ENCODE results near the gene RETREG1. TPM values are rescaled to one million over a fixed set of nuclear protein-coding genes. Genes with fewer than 3 reads are reported as not detected.

The RETREG1 gene
- total and polyA plus RNA-seq, 2 experiments from 2014 or later: 2.3 to 3.6 TPM

GRCh38 chr5:16471387-16471786 lies 145.4 kb downstream of the RETREG1 start (continued):
- TF ChIP-seq POLR2AphosphoS5 (IDR thresholded peaks at IDR 0.05; ENCODE audit: low read depth) (no peak), ZNF114 (CRISPR knock-in tag; IDR thresholded peaks at IDR 0.05) (no peak), NANOG (IDR thresholded peaks at IDR 0.05; ENCODE audit: borderline replicate concordance) (no peak), ETS1 (IDR thresholded peaks at IDR 0.05) (no peak), STAT1 (IDR thresholded peaks at IDR 0.05; ENCODE audit: unreplicated experiment) (no peak), EZH2 (IDR thresholded peaks at IDR 0.05; ENCODE audit: low read depth, unreplicated experiment) (no peak), EZH2phosphoT487 (IDR thresholded peaks at IDR 0.05; ENCODE audit: unreplicated experiment) (no peak)

- H3K79me2 ChIP-seq (replicated peaks; ENCODE audit: insufficient read depth): peaks cover 39% of the 10 kb centered on the region
- H3K4me3 Mint-ChIP-seq: peak overlapping the region; percentile 99
- H3K27ac Mint-ChIP-seq: no peak overlapping the region
- no peaks in the 10 kb centered on the region; the same call in 2 of the 3 replicates for H3K9me3 Mint-ChIP-seq
- H3K36me3 ChIP-seq (ENCODE audit: insufficient read depth): peaks cover 9% of the 10 kb centered on the region; the same call in 1 of the 2 replicates
- H3K27me3 ChIP-seq (ENCODE audit: insufficient read depth): no peaks in the 10 kb centered on the region
- H3K4me3 ChIP-seq: no peak overlapping the region; the same call in 1 of the 2 replicates
- peaks cover 25% of the 10 kb centered on the region for H3K4me1 Mint-ChIP-seq
- H3F3A ChIP-seq (replicated peaks; ENCODE audit: low read depth): no peaks in the 10 kb centered on the region
- H3K27ac ChIP-seq (ENCODE audit: low read depth): no peak overlapping the region
- H3K27me3 Mint-ChIP-seq (ENCODE audit: insufficient read depth, low read depth, poor library complexity): peaks cover 13% of the 10 kb centered on the region
- peaks cover 26% of the 10 kb centered on the region for H3K4me1 ChIP-seq (ENCODE audit: insufficient read depth)
- no peak overlapping the region for H2AFZ ChIP-seq
- H3K4me2 ChIP-seq: no peak overlapping the region
- DNase-seq (ENCODE audit: low spot score) (no peak), ATAC-seq (no peak)
- H4K20me1 ChIP-seq (replicated peaks; ENCODE audit: insufficient read depth): peaks cover 5% of the 10 kb centered on the region
- peaks cover 12% of the 10 kb centered on the region for H3K36me3 Mint-ChIP-seq (ENCODE audit: low read depth)
- H3K9me2 ChIP-seq (ENCODE audit: insufficient read depth): no peaks in the 10 kb centered on the region
- no peak for TF ChIP-seq EZH2phosphoT487 (IDR thresholded peaks at IDR 0.05; ENCODE audit: unreplicated experiment)
- TF ChIP-seq REST (IDR thresholded peaks at IDR 0.05; ENCODE audit: unreplicated experiment): no peak
- TF ChIP-seq CREB1 (CRISPR knock-in tag; IDR thresholded peaks at IDR 0.05; ENCODE audit: low read depth): no peak
- TF ChIP-seq ZNF331 (CRISPR knock-in tag; IDR thresholded peaks at IDR 0.05; ENCODE audit: low read depth): no peak
- TF ChIP-seq EZH2 (IDR thresholded peaks at IDR 0.05; ENCODE audit: low read depth, unreplicated experiment): no peak
- no peak for TF ChIP-seq ETS1 (IDR thresholded peaks at IDR 0.05)
- TF ChIP-seq ZNF114 (CRISPR knock-in tag; IDR thresholded peaks at IDR 0.05): no peak
- TF ChIP-seq JUNB (IDR thresholded peaks at IDR 0.05; ENCODE audit: unreplicated experiment): no peak
- TF ChIP-seq NANOG (IDR thresholded peaks at IDR 0.05; ENCODE audit: borderline replicate concordance): no peak
These were observed 149.2 kb downstream of the RETREG1 start for GRCh38 chr5:16467363-16468219.

Data from GM23338 (cell line).